Spleen (tissue), 11 donors: ENCODE measurements around the gene TRPV5. TPM values are rescaled to one million over a fixed set of nuclear protein-coding genes. Genes with fewer than 3 reads are reported as not detected.

Source experiments
- DNase-seq: peaks from one replicate; pipeline ENCODE4 v3.0.0-alpha.2; 2020
- H3K27ac ChIP-seq, 8 donors: fragments of 200-600 bp; sonication (generic) in 7 of 8; 1 replicate in 4 of 8; 2 replicates in 4 of 8; pipeline versions ENCODE4 v1.5.0 to v1.8.0; 2016 to 2021; ENCODE audit warnings: inconsistent platforms in 4 of 8, mild to moderate bottlenecking in 4 of 8, moderate library complexity in 1 of 8
- H3K27me3 ChIP-seq, 7 donors: fragments of 200-600 bp; sonication (generic) in 6 of 7; replicated peaks in 1 of 7; 1 replicate in 4 of 7; 2 replicates in 3 of 7; pipeline versions ENCODE4 v1.5.0 to v1.8.0; 2016 to 2021; ENCODE audit warnings: inconsistent platforms in 3 of 7, mild to moderate bottlenecking in 1 of 7
- H3K36me3 ChIP-seq, 6 donors: fragments of 200-600 bp; sonication (generic) in 5 of 6; 1 replicate in 4 of 6; 2 replicates in 2 of 6; pipeline versions ENCODE4 v1.5.0 to v1.8.0; 2016 to 2021; ENCODE audit warnings: inconsistent platforms in 2 of 6
- H3K4me1 ChIP-seq, 6 donors: fragments of 200-600 bp; sonication (generic) in 5 of 6; 1 replicate in 3 of 6; 2 replicates in 3 of 6; pipeline versions ENCODE4 v1.5.0 to v1.8.0; 2016 to 2021; ENCODE audit warnings: inconsistent platforms in 3 of 6
- H3K4me3 ChIP-seq, 8 donors: fragments of 200-600 bp; sonication (generic) in 7 of 8; 1 replicate in 4 of 8; 2 replicates in 4 of 8; pipeline versions ENCODE4 v1.5.0 to v1.8.0; 2016 to 2021; ENCODE audit warnings: inconsistent platforms in 4 of 8, mild to moderate bottlenecking in 4 of 8, moderate library complexity in 2 of 8
- H3K9me3 ChIP-seq, 8 donors: fragments of 200-600 bp; sonication (generic) in 7 of 8; 1 replicate in 4 of 8; 2 replicates in 4 of 8; pipeline versions ENCODE4 v1.5.0 to v1.8.0; 2016 to 2021; ENCODE audit warnings: inconsistent platforms in 4 of 8
- CTCF ChIP-seq, 11 experiments: fragments of 200-600 bp in 7 of 11; fragments of 450-650 bp in 4 of 11; sonication (generic) in 4 of 11; IDR thresholded peaks in 8 of 11; conservative IDR thresholded peaks in 3 of 11; 1 replicate in 7 of 11; 2 replicates in 4 of 11; pipeline versions ENCODE4 v1.4.0 to v1.8.0; 2016 to 2021; ENCODE audit warnings: antibody characterized with exemption in 11 of 11, inconsistent platforms in 4 of 11, mild to moderate bottlenecking in 1 of 11
- POLR2A ChIP-seq, 3 donors: fragments of 450-650 bp; IDR thresholded peaks; one replicate each; pipeline ENCODE4 v1.5.1; 2017; ENCODE audit warnings: antibody characterized with exemption in 3 of 3, mild to moderate bottlenecking in 1 of 3
- POLR2AphosphoS5 ChIP-seq, 3 donors: sonication (generic); formaldehyde crosslinking; IDR thresholded peaks; one replicate each; pipeline ENCODE4 v1.5.1; 2017; ENCODE audit warnings: antibody characterized with exemption in 3 of 3
- WGBS, 5 donors: extraction: QIAGEN DNeasy Blood & Tissue Kit in 3 of 5; methylation state at CpG; one replicate each; pipeline versions ENCODE4 v1.1.5 to v1.1.7; 2013 to 2018; 5-methylcytosine and 5-hydroxymethylcytosine counted together
- intact Hi-C: fragments of 100-400 bp; cut with DNase I; formaldehyde crosslinking; loops from one replicate; pipeline ENCODE4 v1.15.0; 2023; ENCODE audit warnings: low total_unique reads
- polyA plus RNA-seq, 3 donors: library from polyadenylated mRNA; stranded (reverse); fragments of 200-250 nt; gene quantifications; one replicate each; pipeline ENCODE4 v1.2.1, GENCODE V29; 2013
- total RNA-seq, 7 donors: library from RNA; depleted of rRNA in 3 of 7; stranded (reverse); fragments of >200 nt in 3 of 7; fragmentation: NEBNext Ultra II Directional in 4 of 7; extraction: Animal tissue kit (Norgen Biotek cat#: 25700) in 4 of 7; gene quantifications; one replicate each; pipeline versions ENCODE4 v1.1.0 to v1.2.1, GENCODE V29; 2016 to 2021
- donor health status: healthy with polysubstance abuse.
- donor health status: DM: no; HTN: no; CAD: no; lungs with moderate emphysema.
- donor health status: DM: no; HTN: no; CAD: no.
- donor health status: Bipolar disorder and iron deficiency.
- donor health status: healthy.
- donor health status: DM: no; HTN: no; CAD: no.
- donor health status: DM: yes; HTN: yes; CAD: no.

Gene TRPV5
- total and polyA plus RNA-seq, 10 donors: 0.02 to 0.20 (median 0.03) TPM; not detected in 7

- no peak for DNase-seq
- Histone ChIP-seq H3K9me3 (no peaks in the 10 kb centered on the region), H3K27ac (no peak overlapping the region), H3K4me3 (no peak overlapping the region), H3K36me3 (no peaks in the 10 kb centered on the region), H3K4me1 (peaks cover 0 to 20% (median 4%) of the 10 kb centered on the region in 6 donors), H3K27me3 (peaks cover 0 to 6% (median 0%) of the 10 kb centered on the region in 7 donors)
- TF ChIP-seq POLR2A (IDR thresholded peaks at IDR 0.05) (no peak), CTCF (IDR thresholded peaks at IDR 0.05 in 8 of 11, conservative IDR thresholded peaks at IDR 0.05 in 3 of 11) (no peak), POLR2AphosphoS5 (IDR thresholded peaks at IDR 0.05) (no peak)
- intact Hi-C loops: no loop called here
- 48 to 60% (median 49%) methylated on average over 2 of the region's 2 CpGs for WGBS, 5 donors
Measured at GRCh38 chr7:142923391-142923790, 10.2 kb downstream of the TRPV5 start.

- DNase-seq: no peak
- TF ChIP-seq CTCF (IDR thresholded peaks at IDR 0.05 in 8 of 11, conservative IDR thresholded peaks at IDR 0.05 in 3 of 11) (no peak), POLR2A (IDR thresholded peaks at IDR 0.05) (no peak), POLR2AphosphoS5 (IDR thresholded peaks at IDR 0.05) (no peak)
- H3K4me1 ChIP-seq: no peaks in the 10 kb centered on the region
- no peak overlapping the region for H3K27ac ChIP-seq
- WGBS, 5 donors: 87 to 97% (median 91%) methylated on average over 3 of the region's 3 CpGs
- no peaks in the 10 kb centered on the region for H3K36me3 ChIP-seq
- intact Hi-C loops: no loop called here
- H3K9me3 ChIP-seq: no peaks in the 10 kb centered on the region
- no peak overlapping the region for H3K4me3 ChIP-seq
- peaks cover 0 to 6% (median 0%) of the 10 kb centered on the region in 7 donors for H3K27me3 ChIP-seq
Measured at GRCh38 chr7:142919656-142920055, 13.9 kb downstream of the TRPV5 start.

GRCh38 chr7:142918901-142919300 lies 14.6 kb downstream of the TRPV5 start:
- Histone ChIP-seq H3K27me3 (peaks cover 0 to 6% (median 0%) of the 10 kb centered on the region in 7 donors), H3K9me3 (no peaks in the 10 kb centered on the region), H3K4me1 (no peaks in the 10 kb centered on the region), H3K36me3 (no peaks in the 10 kb centered on the region), H3K27ac (no peak overlapping the region), H3K4me3 (no peak overlapping the region)
- WGBS, 5 donors: 85 to 97% (median 91%) methylated on average over 2 of the region's 2 CpGs
- DNase-seq: no peak
- intact Hi-C loops: no loop called here
- TF ChIP-seq CTCF (IDR thresholded peaks at IDR 0.05 in 8 of 11, conservative IDR thresholded peaks at IDR 0.05 in 3 of 11): no peak
- no peak for TF ChIP-seq POLR2AphosphoS5 (IDR thresholded peaks at IDR 0.05)
- TF ChIP-seq POLR2A (IDR thresholded peaks at IDR 0.05): no peak

GRCh38 chr7:142917447-142917846 lies 16.1 kb downstream of the TRPV5 start:
- Histone ChIP-seq H3K4me1 (no peaks in the 10 kb centered on the region), H3K27ac (no peak overlapping the region), H3K4me3 (no peak overlapping the region), H3K36me3 (no peaks in the 10 kb centered on the region), H3K27me3 (peaks cover 0 to 6% (median 0%) of the 10 kb centered on the region in 7 donors), H3K9me3 (no peaks in the 10 kb centered on the region)
- 81 to 88% (median 83%) methylated on average over 3 of the region's 3 CpGs for WGBS, 5 donors
- DNase-seq: no peak
- intact Hi-C loops: no loop called here
- TF ChIP-seq CTCF (IDR thresholded peaks at IDR 0.05 in 8 of 11, conservative IDR thresholded peaks at IDR 0.05 in 3 of 11): no peak
- TF ChIP-seq POLR2AphosphoS5 (IDR thresholded peaks at IDR 0.05): no peak
- TF ChIP-seq POLR2A (IDR thresholded peaks at IDR 0.05): no peak
